GM23338 (cell line): ENCODE data around the gene RAPGEF3. TPM values are rescaled to one million over a fixed set of nuclear protein-coding genes. Genes with fewer than 3 reads are reported as not detected.

Experiments used
- ATAC-seq: fragments of 200-7000 bp; cut with Tn5 transposase; 3 replicates; pipeline ENCODE4 v1.9.1; 2020
- DNase-seq: peaks from one replicate; pipeline ENCODE4 v3.0.0-alpha.2; 2015; ENCODE audit warnings: low spot score
- H2AFZ ChIP-seq: fragments of 200-600 bp; sonication (generic); 2 replicates; pipeline ENCODE4 v1.8.0; 2016; ENCODE audit warnings: antibody characterized with exemption, mild to moderate bottlenecking, moderate library complexity
- H3F3A ChIP-seq: fragments of 200-600 bp; sonication (generic); replicated peaks from 2 replicates; pipeline ENCODE4 v1.8.0; 2017; ENCODE audit warnings: antibody characterized with exemption, mixed run types, low read depth
- H3K27ac ChIP-seq: fragments of 200-600 bp; sonication (generic); 2 replicates; pipeline ENCODE4 v1.6.1; 2016; ENCODE audit warnings: low read depth
- H3K27me3 ChIP-seq: fragments of 200-600 bp; sonication (generic); 2 replicates; pipeline ENCODE4 v1.8.0; 2016; ENCODE audit warnings: mild to moderate bottlenecking, mixed run types, moderate library complexity; ENCODE audit not compliant: insufficient read depth
- H3K36me3 ChIP-seq: fragments of 200-600 bp; sonication (generic); 2 replicates; pipeline ENCODE4 v1.8.0; 2016; ENCODE audit warnings: mild to moderate bottlenecking; ENCODE audit not compliant: insufficient read depth
- H3K4me1 ChIP-seq: fragments of 200-600 bp; sonication (generic); 2 replicates; pipeline ENCODE4 v1.8.0; 2016; ENCODE audit warnings: mild to moderate bottlenecking, moderate library complexity; ENCODE audit not compliant: insufficient read depth
- H3K4me2 ChIP-seq: fragments of 200-600 bp; sonication (generic); 2 replicates; pipeline ENCODE4 v1.7.1; 2017; ENCODE audit warnings: mixed run types
- H3K4me3 ChIP-seq: fragments of 200-600 bp; sonication (generic); 2 replicates; pipeline ENCODE4 v1.6.1; 2016; ENCODE audit warnings: mixed run types
- H3K79me2 ChIP-seq: fragments of 200-600 bp; sonication (generic); replicated peaks from 2 replicates; pipeline ENCODE4 v1.8.0; 2017; ENCODE audit warnings: mild to moderate bottlenecking; ENCODE audit not compliant: insufficient read depth
- H3K9me2 ChIP-seq: fragments of 200-600 bp; sonication (generic); 2 replicates; pipeline ENCODE4 v1.8.0; 2017; ENCODE audit not compliant: insufficient read depth
- H4K20me1 ChIP-seq: fragments of 200-600 bp; sonication (generic); replicated peaks from 2 replicates; pipeline ENCODE4 v1.8.0; 2017; ENCODE audit warnings: mild to moderate bottlenecking; ENCODE audit not compliant: insufficient read depth
- H3K27ac Mint-ChIP-seq: 2 replicates; pipeline ENCODE4 v1.8.0; 2020; ENCODE audit warnings: inconsistent platforms, mild to moderate bottlenecking, moderate library complexity, mixed read lengths
- H3K27me3 Mint-ChIP-seq: 3 replicates; pipeline ENCODE4 v1.8.0; 2022; ENCODE audit warnings: low read depth, mild to moderate bottlenecking, moderate library complexity, mixed read lengths, inconsistent platforms; ENCODE audit not compliant: insufficient read depth, poor library complexity
- H3K36me3 Mint-ChIP-seq: 3 replicates; pipeline ENCODE4 v1.8.0; 2021; ENCODE audit warnings: low read depth, mild to moderate bottlenecking, inconsistent platforms, moderate library complexity, mixed read lengths
- H3K4me1 Mint-ChIP-seq: 3 replicates; pipeline ENCODE4 v1.8.0; 2020; ENCODE audit warnings: mild to moderate bottlenecking, inconsistent platforms, mixed read lengths
- H3K4me3 Mint-ChIP-seq: 3 replicates; pipeline ENCODE4 v1.8.0; 2021; ENCODE audit warnings: moderate library complexity, mild to moderate bottlenecking, inconsistent platforms, mixed read lengths
- H3K9me3 Mint-ChIP-seq: 3 replicates; pipeline ENCODE4 v1.8.0; 2020; ENCODE audit warnings: moderate library complexity, mild to moderate bottlenecking, inconsistent platforms, mixed read lengths
- EZH2 ChIP-seq: fragments of 200-600 bp; sonication (generic); IDR thresholded peaks from one replicate; pipeline ENCODE4 v1.8.0; 2017; ENCODE audit warnings: antibody characterized with exemption, mild to moderate bottlenecking, low read depth; ENCODE audit not compliant: unreplicated experiment
- NANOG ChIP-seq: IDR thresholded peaks from 2 replicates; pipeline ENCODE4 v1.6.1; 2016; ENCODE audit warnings: antibody characterized with exemption, borderline replicate concordance
- STAT1 ChIP-seq: IDR thresholded peaks from one replicate; pipeline ENCODE4 v1.6.1; 2016; ENCODE audit warnings: antibody characterized with exemption; ENCODE audit not compliant: unreplicated experiment
- ZNF114 ChIP-seq: fragments of 250-450 bp; sonication (Bioruptor Pico); IDR thresholded peaks from 2 replicates; pipeline ENCODE4 v1.5.0; 2020; ENCODE audit warnings: mild to moderate bottlenecking, moderate library complexity
- polyA plus RNA-seq: library from polyadenylated mRNA; unstranded; fragments of >200 nt; fragmentation: Nextera tagmentation; extraction: Ambion mirVana; gene quantifications from 2 replicates; pipeline ENCODE4 v1.2.1, GENCODE V29; 2016
- total RNA-seq: library from RNA; depleted of rRNA; stranded (reverse); fragments of >200 nt; shearing (Covaris generic); gene quantifications from 2 replicates; pipeline ENCODE4 v1.2.3, GENCODE V29; 2014
- TF ChIP-seq, protein P1 (sequence below): IDR thresholded peaks from one replicate; pipeline ENCODE4 v1.6.1; 2018; ENCODE audit warnings: antibody characterized with exemption; ENCODE audit not compliant: unreplicated experiment
- TF ChIP-seq, protein P2 (sequence below), 2 experiments: fragments of 200-600 bp in 1 of 2; sonication (generic) in 1 of 2; conservative IDR thresholded peaks; 2 replicates each; pipeline versions ENCODE4 v1.5.1 to v1.6.1; 2016 to 2017; ENCODE audit warnings: antibody characterized with exemption in 2 of 2, low read depth in 2 of 2, mild to moderate bottlenecking in 2 of 2, moderate library complexity in 1 of 2
- TF ChIP-seq, protein P3 (sequence below): fragments of 250-450 bp; sonication (Bioruptor Pico); IDR thresholded peaks from 2 replicates; pipeline ENCODE4 v1.5.0; 2020; ENCODE audit warnings: mild to moderate bottlenecking, moderate library complexity

RAPGEF3 gene
- total and polyA plus RNA-seq, 2 experiments from 2014 or later, result 2.3 to 11.8 TPM

DNA sequence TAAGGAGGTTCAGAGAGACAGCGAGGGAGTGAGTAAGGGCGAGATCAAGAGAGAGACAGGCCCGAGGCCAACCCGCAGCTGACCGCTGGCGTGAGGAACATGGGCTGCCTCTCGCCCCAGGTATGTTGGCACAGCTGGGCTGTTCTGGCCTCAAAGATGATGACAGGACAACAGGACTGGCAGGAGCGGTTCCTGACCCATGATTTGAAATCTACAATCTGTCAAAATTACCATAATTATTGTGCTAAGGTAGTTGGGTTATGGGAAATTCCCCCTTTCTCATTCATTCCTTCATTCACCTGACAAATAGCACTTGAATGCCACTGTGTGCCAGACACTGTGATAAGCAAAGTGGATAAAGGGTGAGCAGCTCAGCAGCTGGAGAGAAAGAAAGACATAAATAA lies 28.3 kb downstream of the RAPGEF3 start:
- H3K27ac Mint-ChIP-seq, result no peak overlapping the region

More for the DNA sequence above, 28.3 kb downstream of the RAPGEF3 start:
- no peaks in the 10 kb centered on the region for H3K9me2 ChIP-seq
- H3K36me3 ChIP-seq, result no peaks in the 10 kb centered on the region
- DNase-seq (no peak), ATAC-seq (no peak)
- Mint-ChIP-seq H3K4me3 (no peak overlapping the region), H3K36me3 (no peaks in the 10 kb centered on the region; the same call in 2 of the 3 replicates), H3K9me3 (no peaks in the 10 kb centered on the region), H3K27me3 (peaks cover 7% of the 10 kb centered on the region), H3K4me1 (peaks cover 13% of the 10 kb centered on the region)
- H3K27ac ChIP-seq, result no peak overlapping the region
- H3K27me3 ChIP-seq, result no peaks in the 10 kb centered on the region
- H3K4me3 ChIP-seq, result no peak overlapping the region
- H3K4me2 ChIP-seq, result no peak overlapping the region
- peaks cover 13% of the 10 kb centered on the region; the same call in 1 of the 2 replicates for H3K4me1 ChIP-seq
- H4K20me1 ChIP-seq, result no peaks in the 10 kb centered on the region
- TF ChIP-seq NANOG (no peak), ZNF114 (CRISPR knock-in tag) (no peak), EZH2 (no peak), STAT1 (no peak)
- TF ChIP-seq, protein P1, sequence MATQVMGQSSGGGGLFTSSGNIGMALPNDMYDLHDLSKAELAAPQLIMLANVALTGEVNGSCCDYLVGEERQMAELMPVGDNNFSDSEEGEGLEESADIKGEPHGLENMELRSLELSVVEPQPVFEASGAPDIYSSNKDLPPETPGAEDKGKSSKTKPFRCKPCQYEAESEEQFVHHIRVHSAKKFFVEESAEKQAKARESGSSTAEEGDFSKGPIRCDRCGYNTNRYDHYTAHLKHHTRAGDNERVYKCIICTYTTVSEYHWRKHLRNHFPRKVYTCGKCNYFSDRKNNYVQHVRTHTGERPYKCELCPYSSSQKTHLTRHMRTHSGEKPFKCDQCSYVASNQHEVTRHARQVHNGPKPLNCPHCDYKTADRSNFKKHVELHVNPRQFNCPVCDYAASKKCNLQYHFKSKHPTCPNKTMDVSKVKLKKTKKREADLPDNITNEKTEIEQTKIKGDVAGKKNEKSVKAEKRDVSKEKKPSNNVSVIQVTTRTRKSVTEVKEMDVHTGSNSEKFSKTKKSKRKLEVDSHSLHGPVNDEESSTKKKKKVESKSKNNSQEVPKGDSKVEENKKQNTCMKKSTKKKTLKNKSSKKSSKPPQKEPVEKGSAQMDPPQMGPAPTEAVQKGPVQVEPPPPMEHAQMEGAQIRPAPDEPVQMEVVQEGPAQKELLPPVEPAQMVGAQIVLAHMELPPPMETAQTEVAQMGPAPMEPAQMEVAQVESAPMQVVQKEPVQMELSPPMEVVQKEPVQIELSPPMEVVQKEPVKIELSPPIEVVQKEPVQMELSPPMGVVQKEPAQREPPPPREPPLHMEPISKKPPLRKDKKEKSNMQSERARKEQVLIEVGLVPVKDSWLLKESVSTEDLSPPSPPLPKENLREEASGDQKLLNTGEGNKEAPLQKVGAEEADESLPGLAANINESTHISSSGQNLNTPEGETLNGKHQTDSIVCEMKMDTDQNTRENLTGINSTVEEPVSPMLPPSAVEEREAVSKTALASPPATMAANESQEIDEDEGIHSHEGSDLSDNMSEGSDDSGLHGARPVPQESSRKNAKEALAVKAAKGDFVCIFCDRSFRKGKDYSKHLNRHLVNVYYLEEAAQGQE, result no peak
- TF ChIP-seq, protein P2, sequence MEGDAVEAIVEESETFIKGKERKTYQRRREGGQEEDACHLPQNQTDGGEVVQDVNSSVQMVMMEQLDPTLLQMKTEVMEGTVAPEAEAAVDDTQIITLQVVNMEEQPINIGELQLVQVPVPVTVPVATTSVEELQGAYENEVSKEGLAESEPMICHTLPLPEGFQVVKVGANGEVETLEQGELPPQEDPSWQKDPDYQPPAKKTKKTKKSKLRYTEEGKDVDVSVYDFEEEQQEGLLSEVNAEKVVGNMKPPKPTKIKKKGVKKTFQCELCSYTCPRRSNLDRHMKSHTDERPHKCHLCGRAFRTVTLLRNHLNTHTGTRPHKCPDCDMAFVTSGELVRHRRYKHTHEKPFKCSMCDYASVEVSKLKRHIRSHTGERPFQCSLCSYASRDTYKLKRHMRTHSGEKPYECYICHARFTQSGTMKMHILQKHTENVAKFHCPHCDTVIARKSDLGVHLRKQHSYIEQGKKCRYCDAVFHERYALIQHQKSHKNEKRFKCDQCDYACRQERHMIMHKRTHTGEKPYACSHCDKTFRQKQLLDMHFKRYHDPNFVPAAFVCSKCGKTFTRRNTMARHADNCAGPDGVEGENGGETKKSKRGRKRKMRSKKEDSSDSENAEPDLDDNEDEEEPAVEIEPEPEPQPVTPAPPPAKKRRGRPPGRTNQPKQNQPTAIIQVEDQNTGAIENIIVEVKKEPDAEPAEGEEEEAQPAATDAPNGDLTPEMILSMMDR (conservative IDR thresholded peaks at IDR 0.05; ENCODE audit: low read depth in 2 of 2), result no peak
- TF ChIP-seq, protein P3, sequence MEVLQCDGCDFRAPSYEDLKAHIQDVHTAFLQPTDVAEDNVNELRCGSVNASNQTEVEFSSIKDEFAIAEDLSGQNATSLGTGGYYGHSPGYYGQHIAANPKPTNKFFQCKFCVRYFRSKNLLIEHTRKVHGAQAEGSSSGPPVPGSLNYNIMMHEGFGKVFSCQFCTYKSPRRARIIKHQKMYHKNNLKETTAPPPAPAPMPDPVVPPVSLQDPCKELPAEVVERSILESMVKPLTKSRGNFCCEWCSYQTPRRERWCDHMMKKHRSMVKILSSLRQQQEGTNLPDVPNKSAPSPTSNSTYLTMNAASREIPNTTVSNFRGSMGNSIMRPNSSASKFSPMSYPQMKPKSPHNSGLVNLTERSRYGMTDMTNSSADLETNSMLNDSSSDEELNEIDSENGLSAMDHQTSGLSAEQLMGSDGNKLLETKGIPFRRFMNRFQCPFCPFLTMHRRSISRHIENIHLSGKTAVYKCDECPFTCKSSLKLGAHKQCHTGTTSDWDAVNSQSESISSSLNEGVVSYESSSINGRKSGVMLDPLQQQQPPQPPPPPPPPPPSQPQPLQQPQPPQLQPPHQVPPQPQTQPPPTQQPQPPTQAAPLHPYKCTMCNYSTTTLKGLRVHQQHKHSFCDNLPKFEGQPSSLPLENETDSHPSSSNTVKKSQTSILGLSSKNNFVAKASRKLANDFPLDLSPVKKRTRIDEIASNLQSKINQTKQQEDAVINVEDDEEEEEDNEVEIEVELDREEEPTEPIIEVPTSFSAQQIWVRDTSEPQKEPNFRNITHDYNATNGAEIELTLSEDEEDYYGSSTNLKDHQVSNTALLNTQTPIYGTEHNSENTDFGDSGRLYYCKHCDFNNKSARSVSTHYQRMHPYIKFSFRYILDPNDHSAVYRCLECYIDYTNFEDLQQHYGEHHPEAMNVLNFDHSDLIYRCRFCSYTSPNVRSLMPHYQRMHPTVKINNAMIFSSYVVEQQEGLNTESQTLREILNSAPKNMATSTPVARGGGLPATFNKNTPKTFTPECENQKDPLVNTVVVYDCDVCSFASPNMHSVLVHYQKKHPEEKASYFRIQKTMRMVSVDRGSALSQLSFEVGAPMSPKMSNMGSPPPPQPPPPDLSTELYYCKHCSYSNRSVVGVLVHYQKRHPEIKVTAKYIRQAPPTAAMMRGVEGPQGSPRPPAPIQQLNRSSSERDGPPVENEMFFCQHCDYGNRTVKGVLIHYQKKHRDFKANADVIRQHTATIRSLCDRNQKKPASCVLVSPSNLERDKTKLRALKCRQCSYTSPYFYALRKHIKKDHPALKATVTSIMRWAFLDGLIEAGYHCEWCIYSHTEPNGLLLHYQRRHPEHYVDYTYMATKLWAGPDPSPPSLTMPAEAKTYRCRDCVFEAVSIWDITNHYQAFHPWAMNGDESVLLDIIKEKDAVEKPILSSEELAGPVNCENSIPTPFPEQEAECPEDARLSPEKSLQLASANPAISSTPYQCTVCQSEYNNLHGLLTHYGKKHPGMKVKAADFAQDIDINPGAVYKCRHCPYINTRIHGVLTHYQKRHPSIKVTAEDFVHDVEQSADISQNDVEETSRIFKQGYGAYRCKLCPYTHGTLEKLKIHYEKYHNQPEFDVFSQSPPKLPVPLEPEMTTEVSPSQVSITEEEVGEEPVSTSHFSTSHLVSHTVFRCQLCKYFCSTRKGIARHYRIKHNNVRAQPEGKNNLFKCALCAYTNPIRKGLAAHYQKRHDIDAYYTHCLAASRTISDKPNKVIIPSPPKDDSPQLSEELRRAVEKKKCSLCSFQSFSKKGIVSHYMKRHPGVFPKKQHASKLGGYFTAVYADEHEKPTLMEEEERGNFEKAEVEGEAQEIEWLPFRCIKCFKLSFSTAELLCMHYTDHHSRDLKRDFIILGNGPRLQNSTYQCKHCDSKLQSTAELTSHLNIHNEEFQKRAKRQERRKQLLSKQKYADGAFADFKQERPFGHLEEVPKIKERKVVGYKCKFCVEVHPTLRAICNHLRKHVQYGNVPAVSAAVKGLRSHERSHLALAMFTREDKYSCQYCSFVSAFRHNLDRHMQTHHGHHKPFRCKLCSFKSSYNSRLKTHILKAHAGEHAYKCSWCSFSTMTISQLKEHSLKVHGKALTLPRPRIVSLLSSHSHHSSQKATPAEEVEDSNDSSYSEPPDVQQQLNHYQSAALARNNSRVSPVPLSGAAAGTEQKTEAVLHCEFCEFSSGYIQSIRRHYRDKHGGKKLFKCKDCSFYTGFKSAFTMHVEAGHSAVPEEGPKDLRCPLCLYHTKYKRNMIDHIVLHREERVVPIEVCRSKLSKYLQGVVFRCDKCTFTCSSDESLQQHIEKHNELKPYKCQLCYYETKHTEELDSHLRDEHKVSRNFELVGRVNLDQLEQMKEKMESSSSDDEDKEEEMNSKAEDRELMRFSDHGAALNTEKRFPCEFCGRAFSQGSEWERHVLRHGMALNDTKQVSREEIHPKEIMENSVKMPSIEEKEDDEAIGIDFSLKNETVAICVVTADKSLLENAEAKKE, result no peak
- H3K79me2 ChIP-seq, result no peaks in the 10 kb centered on the region
- H3F3A ChIP-seq, result no peaks in the 10 kb centered on the region
- no peak overlapping the region for H2AFZ ChIP-seq
